GM21447 (cell line): Measurements from ENCODE around the gene CPLANE2.

ENCODE experiments used
- ATAC-seq: cut with Tn5 transposase; IDR thresholded peaks from one replicate; pipeline ENCODE4 v1.9.1; 2021; ENCODE audit not compliant: unreplicated experiment

The CPLANE2 gene

DNA sequence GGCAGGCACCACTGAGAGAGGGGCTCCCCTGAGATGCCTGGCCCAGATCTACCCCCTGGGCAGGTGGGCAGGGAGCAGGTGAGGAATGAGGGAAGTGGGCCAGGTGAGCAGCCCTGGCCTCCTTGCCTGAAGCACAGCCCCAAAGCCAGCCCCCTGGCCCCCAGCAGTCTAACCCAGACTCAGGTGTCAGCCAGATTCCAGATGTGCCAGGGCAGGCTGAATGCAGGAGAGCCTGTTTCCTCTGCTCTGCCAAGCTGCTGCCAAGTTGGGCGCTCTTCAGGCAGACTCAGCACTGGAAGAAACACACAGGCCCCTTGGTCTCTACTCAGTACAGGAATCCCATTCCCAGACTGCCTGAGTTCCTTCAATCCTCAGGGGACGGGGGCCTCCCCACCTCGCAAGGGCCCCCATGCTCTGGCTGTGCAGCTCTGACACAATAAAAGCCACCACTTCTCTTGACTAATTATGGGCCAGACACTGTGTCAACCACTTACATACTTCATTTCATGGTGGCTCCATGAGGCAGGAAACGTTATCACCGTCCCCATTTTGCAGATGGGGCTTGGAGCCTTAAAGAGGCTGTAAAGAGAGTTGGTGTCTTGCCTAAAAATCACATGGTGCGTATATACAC, 45.0 kb downstream of the CPLANE2 start:
- no peak for ATAC-seq

DNA sequence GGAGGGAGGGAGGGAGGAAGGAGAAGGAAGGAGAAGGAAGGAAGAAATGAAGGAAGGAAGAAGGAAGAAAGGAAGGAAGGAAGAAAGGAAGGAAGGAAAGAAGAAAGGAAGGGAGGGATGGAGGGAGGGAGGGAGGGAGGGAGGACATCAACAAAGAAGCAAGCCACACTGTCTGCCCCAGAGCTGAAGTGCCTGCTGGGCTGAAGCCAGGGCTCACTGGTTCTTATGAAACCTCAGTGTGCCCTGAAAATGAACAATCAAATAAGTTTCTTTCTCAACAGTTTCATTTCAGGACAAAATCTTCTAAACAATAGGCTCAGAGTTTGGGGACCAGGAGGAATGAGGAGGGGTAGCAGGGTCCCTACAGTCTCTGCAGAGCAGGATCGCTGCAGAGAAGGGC, 45.7 kb downstream of the CPLANE2 start:
- no peak for ATAC-seq

DNA sequence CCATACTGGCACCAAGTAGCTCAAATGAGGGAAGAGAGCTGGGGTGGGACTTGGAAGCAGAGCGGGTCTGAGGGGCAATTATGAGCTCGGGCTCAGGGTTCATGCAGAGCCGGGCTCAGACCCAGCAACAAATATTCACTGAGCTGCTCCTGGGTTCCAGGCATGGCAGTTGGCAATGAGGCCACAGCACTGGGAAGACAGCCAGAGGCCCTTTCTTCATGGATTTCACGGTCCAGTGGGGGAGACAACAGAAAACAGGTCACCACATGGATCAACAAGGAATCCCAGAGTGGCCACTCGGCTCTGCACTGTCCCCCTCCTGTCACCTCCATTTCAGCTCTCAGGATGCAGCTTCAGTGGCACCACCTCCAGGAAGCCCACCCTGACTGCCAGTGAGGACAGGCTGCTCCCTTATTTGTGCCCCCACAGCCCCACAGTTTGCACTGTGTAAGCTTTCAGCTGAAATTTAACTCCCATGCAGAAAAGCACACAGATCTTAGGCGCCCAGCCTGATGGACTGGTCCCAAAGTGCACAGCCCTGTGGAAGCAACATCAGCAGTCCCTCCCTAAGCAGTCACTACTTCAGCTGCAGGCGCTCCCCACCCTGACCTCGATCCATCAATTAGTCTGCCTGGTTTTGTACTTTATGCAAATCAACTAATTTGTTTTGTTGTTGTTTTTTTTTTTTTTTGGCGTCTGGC, 46.9 kb downstream of the CPLANE2 start:
- no peak for ATAC-seq

DNA sequence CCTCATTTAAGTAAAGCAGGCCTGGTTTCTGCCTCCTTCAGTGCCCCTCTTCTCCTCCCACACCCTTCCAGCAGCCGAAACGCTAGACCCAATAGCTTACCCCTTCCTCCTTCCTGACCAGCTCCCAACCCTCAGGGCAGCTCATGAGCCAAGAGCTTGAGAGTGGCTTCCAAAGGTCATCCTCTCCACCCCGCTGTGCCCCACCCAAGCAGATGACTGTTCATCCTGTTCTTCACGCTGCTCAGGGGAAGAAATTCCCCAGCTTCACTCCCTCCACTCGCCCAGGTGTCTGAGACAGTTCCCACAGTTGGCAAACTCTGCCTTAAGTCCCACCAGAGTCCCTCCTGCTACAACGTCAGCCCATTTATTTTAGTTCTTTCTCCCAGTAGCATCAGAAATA, 48.0 kb downstream of the CPLANE2 start:
- ATAC-seq: no peak

DNA sequence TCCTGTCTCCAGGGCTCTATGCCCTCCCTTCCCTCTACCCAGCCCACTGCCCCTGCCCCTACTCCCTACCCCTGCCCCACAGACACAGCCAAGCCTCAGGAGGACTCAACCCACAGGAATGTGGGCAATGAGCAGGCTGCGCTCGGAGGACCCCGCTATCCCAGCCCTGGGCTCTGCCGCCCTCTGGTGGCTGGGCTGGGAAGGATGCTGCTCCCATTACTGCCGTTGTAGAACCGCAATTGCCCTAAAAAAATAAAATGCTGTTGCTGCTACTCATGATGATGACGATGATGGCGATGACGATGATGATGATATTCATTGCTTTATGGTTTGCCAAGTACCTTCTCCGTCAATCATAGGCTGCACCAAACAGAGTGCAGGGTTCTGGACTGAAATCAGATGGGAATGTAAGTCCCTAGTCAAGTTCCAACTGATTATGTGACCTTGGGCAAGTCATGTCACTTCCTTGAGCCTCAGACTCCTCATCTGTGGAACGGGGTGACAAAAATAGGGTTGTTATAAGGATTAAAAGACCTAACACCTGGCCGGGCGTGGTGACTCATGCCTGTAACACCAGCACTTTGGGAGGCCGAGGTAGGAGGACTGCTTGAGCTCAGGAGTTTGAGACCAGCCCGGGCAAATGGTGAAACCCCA, 49.1 kb downstream of the CPLANE2 start:
- no peak for ATAC-seq

DNA sequence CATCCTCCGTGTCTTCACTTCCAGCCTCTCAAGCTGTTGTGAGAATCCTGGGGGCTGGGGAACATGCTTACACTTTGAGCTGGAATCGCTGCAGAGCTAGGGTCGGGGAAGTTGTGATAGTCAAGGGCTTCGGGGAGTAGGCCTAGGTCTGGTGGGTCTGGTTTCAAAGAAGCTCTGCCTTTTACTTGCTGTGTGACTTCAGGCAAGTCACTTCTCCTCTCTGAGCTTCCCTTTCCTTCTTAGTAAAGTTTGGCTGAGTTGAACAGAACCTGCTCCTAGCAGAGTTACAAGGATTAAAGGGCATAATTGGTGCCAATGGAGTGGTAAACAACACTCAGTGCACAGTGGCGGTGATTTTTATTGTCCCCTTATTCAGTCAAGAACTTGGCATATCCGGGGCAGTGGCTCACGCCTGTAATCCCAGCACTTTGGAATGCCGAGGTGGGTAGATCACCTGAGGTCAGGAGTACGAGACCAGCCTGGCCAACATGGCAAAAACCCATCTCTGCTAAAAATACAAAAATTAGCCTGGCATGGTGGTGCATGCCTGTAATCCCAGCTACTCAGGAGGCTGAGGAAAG, 50.2 kb downstream of the CPLANE2 start:
- ATAC-seq: no peak

DNA sequence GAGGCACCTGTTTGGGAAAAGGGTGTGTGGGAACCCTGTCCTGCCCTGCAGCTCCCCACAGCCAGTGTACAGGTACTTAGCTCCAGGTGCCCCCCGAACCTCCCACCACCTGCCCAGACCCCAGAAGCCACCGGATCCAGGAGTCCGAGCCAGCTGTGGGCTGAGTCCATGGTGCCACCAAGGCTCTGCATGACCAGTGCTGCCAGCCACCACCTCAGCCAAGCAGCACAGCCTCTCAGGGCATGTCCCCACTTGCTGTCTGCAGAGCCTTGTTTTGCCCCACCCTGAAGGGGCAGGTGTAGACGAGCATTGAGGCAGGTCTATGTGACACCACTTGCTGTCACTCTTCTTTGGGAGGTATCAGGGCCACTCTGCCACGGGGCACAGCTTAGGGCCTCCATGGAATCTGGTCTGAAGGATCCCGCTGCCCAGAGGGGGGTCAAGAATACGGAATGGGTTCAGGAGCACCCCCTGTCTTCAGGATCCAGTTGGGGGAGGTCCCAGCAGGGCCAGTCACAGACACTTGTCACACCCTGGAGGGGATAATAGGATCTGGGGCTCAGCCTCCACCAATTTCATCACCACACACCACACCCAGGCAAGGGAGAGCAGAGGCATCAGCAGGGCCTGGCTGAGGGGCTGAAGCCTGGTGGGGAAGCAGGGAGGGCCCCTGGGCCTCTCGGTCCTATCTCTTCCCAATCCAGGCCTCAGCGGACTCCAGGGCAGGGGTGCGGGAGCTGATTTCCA, 52.3 kb downstream of the CPLANE2 start:
- no peak for ATAC-seq

DNA sequence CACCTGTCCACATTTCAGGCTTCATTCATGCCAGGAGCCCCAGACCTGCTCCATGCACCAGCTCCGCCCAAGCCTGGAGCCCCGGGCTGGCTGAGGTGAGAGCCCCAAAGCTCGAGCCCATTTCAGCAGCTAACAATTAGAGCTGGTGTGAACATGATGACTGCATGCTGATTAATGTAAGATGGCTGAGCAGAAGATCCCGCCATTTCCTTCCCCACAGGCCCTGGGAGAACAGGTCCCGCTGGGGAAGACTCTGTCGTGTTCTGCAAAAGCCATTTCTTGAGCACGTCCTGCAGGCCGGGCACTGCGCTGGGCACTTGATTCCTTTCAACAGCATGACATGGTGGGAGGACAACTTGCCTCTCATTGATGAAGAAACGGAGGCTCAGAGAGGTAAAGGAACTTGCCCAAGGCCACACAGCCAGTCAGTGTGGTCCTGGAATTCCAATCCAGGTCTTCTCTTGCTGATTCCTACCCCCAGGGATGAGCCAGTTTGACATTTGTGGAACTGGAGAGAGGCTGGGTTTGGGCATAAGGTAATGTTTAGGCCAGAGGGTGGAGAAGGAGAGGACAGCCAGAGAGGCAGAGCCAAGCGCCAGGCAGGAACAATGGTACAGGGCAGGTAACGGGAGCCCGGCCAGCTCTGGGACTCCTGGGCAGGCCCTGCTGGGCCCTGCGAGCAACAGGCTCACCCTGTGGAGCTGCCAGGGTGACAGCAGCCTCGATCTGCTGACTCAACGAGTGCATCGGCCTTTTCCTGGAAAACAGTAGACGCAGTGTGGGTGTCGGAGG, 53.0 kb downstream of the CPLANE2 start:
- no peak for ATAC-seq

DNA sequence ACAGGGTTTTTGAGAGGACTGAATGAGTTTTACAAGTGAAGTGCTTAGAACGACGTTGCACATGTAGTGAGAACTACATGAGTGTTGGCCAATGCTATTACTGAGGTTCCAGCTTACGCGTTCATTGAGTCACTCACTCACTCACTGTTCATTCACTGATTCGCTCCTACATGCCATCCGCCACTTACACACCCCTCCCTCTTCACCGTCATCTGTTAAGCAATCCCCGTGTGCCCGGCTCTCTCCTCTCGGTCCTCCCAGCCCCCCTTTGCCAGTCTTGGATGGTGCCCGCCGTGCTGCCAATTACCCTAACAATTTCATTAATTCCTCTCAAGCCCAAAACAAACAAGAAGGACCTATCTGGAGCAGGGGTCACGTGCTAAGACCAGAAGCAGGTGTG, 53.8 kb downstream of the CPLANE2 start:
- no peak for ATAC-seq

DNA sequence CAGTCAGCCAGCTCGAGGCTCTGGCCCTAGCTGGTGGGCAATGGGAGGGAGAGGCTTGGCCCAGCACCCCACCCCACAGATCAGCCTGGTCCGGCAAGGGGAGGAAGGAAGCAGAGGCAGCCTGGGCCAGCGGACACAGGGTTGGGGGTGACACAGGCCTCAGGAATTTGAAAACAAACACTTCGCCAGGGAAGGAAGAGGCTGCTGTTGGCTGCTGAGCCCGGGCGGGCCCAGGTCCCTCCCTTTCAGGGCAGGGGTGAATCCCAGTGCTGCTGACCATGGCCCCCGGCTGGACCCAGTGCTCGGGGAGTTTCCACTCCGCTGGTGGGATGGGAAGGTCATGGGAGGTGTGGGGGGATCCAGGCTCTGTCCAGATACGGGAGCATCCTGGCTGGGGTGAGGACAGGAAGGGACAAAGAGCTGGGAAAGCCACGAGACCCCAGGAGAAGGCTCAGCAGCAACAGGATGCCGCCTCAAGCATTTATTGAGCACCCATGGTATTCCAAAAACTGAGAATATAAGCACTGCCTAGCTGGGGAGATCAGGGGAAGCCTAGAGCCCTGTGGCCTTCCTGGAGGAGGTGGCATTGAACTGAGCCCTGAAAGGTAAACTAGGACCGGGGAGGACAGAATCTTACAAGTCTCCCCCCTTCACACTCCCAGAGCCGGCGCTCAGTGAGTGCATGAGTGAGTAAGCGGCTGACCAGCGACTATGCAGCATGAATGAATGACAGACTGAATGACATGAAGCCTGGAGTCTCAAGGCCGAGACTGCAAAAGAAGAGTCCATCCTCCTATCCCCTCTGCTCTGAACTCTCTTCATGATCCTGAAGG, 54.9 kb downstream of the CPLANE2 start:
- ATAC-seq: no peak
